Right lobe of liver (tissue), 6 donors: ENCODE results near the gene ASIC4. TPM values are rescaled to one million over a fixed set of nuclear protein-coding genes. Genes with fewer than 3 reads are reported as not detected.

Source experiments
- ATAC-seq, 4 donors: fragments of 200-7000 bp; cut with Tn5 transposase; one replicate each; pipeline ENCODE4 v1.9.1; 2020; ENCODE audit warnings: mild to moderate bottlenecking in 4 of 4, moderate library complexity in 4 of 4
- DNase-seq, 3 donors: peaks; one replicate each; pipeline ENCODE4 v3.0.0-alpha.2; 2020
- H3K27ac ChIP-seq, 3 donors: fragments of 200-600 bp; one replicate each; pipeline ENCODE4 v1.8.0; 2022
- H3K27me3 ChIP-seq, 2 donors: fragments of 200-600 bp; one replicate each; pipeline ENCODE4 v1.8.0; 2022
- H3K36me3 ChIP-seq, 4 donors: fragments of 200-600 bp; sonication (generic) in 1 of 4; one replicate each; pipeline versions ENCODE4 v1.5.1 to v1.8.0; 2017 to 2022; ENCODE audit warnings: control low read depth in 1 of 4
- H3K4me1 ChIP-seq, 4 donors: fragments of 200-600 bp; sonication (generic) in 1 of 4; one replicate each; pipeline versions ENCODE4 v1.5.1 to v1.8.0; 2017 to 2022; ENCODE audit warnings: control low read depth in 1 of 4
- H3K4me3 ChIP-seq, 3 donors: fragments of 200-600 bp; one replicate each; pipeline ENCODE4 v1.8.0; 2022
- H3K9me3 ChIP-seq, 4 donors: fragments of 200-600 bp; sonication (generic) in 1 of 4; one replicate each; pipeline versions ENCODE4 v1.5.1 to v1.8.0; 2017 to 2022; ENCODE audit warnings: control low read depth in 1 of 4
- CTCF ChIP-seq, 4 donors: fragments of 200-600 bp in 3 of 4; fragments of 450-650 bp in 1 of 4; IDR thresholded peaks; one replicate each; pipeline versions ENCODE4 v1.5.1 to v1.8.0; 2016 to 2022; ENCODE audit warnings: antibody characterized with exemption in 4 of 4, mild to moderate bottlenecking in 2 of 4
- POLR2A ChIP-seq: fragments of 450-650 bp; IDR thresholded peaks from one replicate; pipeline ENCODE4 v1.6.1; 2017; ENCODE audit warnings: antibody characterized with exemption, mild to moderate bottlenecking
- WGBS: methylation state at CpG from one replicate; pipeline ENCODE4 v1.1.6; 2018; ENCODE audit warnings: low coverage, low lambda C conversion rate; ENCODE audit not compliant: insufficient coverage; ENCODE audit errors: missing lambda C conversion rate; 5-methylcytosine and 5-hydroxymethylcytosine counted together
- intact Hi-C, 2 donors: fragments of 100-400 bp; cut with DNase I; formaldehyde crosslinking; loops; one replicate each; pipeline versions ENCODE4 v1.11.2 to v1.14.1; 2022
- total RNA-seq, 6 experiments: library from RNA; depleted of rRNA in 2 of 6; stranded (reverse); fragments of >200 nt in 2 of 6; fragmentation: NEBNext Ultra II Directional in 3 of 6; extraction: Animal tissue kit (Norgen Biotek cat#: 25700) in 3 of 6; gene quantifications; one replicate each; pipeline versions ENCODE4 v1.1.0 to v1.2.4, GENCODE V29; 2016 to 2023
- donor health status: DM: no; HTN: yes; CAD: no.
- donor health status: DM: no; HTN: no; CAD: no.
- donor health status: DM: no; HTN: no; CAD: no.
- donor health status: DM: no; HTN: yes; CAD: no.
- donor health status: DM: no; HTN: yes; CAD: no.

ASIC4 gene
- total RNA-seq, 6 experiments from 2014 or later: not detected

- H3K4me3 ChIP-seq: no peak overlapping the region
- DNase-seq (no peak), ATAC-seq (no peak)
- no peaks in the 10 kb centered on the region for H3K4me1 ChIP-seq
- H3K36me3 ChIP-seq: no peaks in the 10 kb centered on the region
- H3K27ac ChIP-seq: no peak overlapping the region
- peaks cover 0 to 23% of the 10 kb centered on the region in 2 donors for H3K27me3 ChIP-seq
- no peak for TF ChIP-seq CTCF (IDR thresholded peaks at IDR 0.05)
- no peak for TF ChIP-seq POLR2A
- intact Hi-C loops: loop anchor here in 1 of 2 donors (10.0 kb wide), 1 partner anchor 123 kb away; no protein-coding TSS in a partner anchor
- 34% methylated on average over 3 of the region's 5 CpGs for WGBS
- H3K9me3 ChIP-seq: no peaks in the 10 kb centered on the region
Observed at GRCh38 chr2:219527472-219527871, 13.2 kb downstream of the ASIC4 start.

- Histone ChIP-seq H3K27ac (no peak overlapping the region), H3K27me3 (no peaks in the 10 kb centered on the region), H3K4me1 (no peaks in the 10 kb centered on the region), H3K36me3 (no peaks in the 10 kb centered on the region), H3K9me3 (no peaks in the 10 kb centered on the region), H3K4me3 (no peak overlapping the region)
- DNase-seq: peak; percentile 88 to 91 (median 90)
- intact Hi-C loops: loop anchor here (5.0 to 10.0 kb wide), 3 partner anchors 53 to 123 kb away; no protein-coding TSS in a partner anchor
- no peak for TF ChIP-seq POLR2A
- peak; percentile 94 to 98 (median 97) for TF ChIP-seq CTCF (IDR thresholded peaks at IDR 0.05)
- ATAC-seq: peak; percentile 94 to 98 (median 96)
- 21% methylated on average over 10 of the region's 21 CpGs for WGBS
Observed at GRCh38 chr2:219530048-219530963, 16.0 kb downstream of the ASIC4 start.

- Histone ChIP-seq H3K4me1 (no peaks in the 10 kb centered on the region), H3K27me3 (no peaks in the 10 kb centered on the region), H3K4me3 (no peak overlapping the region), H3K36me3 (no peaks in the 10 kb centered on the region), H3K9me3 (no peaks in the 10 kb centered on the region), H3K27ac (no peak overlapping the region)
- no peak for ATAC-seq
- WGBS: 50% methylated on average over 10 of the region's 20 CpGs
- no peak for DNase-seq
- TF ChIP-seq CTCF (IDR thresholded peaks at IDR 0.05) (no peak), POLR2A (no peak)
- intact Hi-C loops: loop anchor here (5.0 to 10.0 kb wide), 3 partner anchors 55 to 125 kb away; no protein-coding TSS in a partner anchor
Observed at GRCh38 chr2:219531639-219532377, 17.5 kb downstream of the ASIC4 start.

GRCh38 chr2:219532378-219532649, 18.0 kb downstream of the ASIC4 start:
- Histone ChIP-seq H3K27me3 (no peaks in the 10 kb centered on the region), H3K4me3 (no peak overlapping the region), H3K4me1 (no peaks in the 10 kb centered on the region), H3K27ac (no peak overlapping the region), H3K36me3 (no peaks in the 10 kb centered on the region), H3K9me3 (no peaks in the 10 kb centered on the region)
- ATAC-seq: no peak
- TF ChIP-seq POLR2A: no peak
- intact Hi-C loops: loop anchor here (5.0 to 10.0 kb wide), 3 partner anchors 55 to 125 kb away; no protein-coding TSS in a partner anchor
- DNase-seq: no peak
- WGBS: no CpG with 5 or more reads among the region's 8 CpGs
